T-helper 9 cell (primary cell): ENCODE results near the gene SEMA4G.

Experiments used
- DNase-seq: peaks from one replicate; pipeline ENCODE4 v3.0.0-alpha.2; 2020

The SEMA4G gene

DNA sequence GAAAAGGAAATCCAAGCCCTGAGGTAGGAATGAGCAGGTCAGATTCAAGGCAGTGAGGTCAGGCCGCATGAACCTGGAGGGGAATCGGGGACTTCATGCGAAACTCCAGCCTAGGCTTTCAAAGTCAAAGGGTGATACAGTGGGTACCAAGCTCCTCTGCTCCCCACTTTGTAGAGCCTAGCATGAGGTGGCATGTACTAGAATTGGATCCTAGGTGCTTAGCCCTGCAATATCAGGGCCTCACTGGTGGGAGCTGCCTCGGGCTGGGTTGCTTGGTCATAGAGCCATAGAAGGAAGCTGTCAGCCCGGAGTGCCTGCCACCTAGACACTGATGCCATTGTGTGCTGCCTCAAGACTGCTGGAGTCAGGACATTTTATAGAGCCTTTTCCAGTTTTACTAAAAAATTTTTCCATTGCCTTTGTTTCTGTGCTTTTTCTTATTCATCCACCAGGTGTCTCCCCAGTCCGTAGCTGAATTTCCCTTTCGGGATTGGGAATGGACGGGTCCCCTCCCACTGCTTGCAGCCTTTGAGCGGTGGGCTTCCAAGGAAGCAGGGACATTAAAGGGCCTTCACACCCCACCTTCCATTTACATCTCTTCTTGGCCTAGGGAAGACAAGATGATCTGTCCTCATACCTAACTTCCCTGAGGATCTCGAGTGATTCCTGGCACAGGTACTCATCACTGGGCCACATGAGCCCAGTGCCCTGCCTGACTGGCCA, 24.8 kb downstream of the SEMA4G start:
- DNase-seq, result no peak

DNA sequence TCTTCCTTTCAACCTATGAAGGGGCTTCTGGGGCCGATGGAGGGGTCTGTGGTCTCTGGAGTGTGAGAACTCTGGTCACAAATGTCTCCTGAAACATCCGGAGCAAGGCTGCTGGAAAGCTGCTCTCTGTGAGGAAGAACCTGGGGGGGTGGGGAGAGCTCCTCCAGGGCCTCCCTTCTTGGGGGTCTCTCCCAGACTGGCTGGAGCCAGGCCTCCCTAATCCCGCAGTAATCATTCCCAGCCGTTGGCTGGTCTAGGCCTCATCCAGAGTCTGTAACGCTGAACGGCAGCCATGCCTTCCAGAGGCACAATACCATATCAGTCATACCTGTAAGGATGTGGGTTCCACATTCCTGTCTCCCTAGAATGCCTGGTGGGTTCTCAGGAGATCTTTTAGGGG, 25.9 kb downstream of the SEMA4G start:
- DNase-seq, result no peak

DNA sequence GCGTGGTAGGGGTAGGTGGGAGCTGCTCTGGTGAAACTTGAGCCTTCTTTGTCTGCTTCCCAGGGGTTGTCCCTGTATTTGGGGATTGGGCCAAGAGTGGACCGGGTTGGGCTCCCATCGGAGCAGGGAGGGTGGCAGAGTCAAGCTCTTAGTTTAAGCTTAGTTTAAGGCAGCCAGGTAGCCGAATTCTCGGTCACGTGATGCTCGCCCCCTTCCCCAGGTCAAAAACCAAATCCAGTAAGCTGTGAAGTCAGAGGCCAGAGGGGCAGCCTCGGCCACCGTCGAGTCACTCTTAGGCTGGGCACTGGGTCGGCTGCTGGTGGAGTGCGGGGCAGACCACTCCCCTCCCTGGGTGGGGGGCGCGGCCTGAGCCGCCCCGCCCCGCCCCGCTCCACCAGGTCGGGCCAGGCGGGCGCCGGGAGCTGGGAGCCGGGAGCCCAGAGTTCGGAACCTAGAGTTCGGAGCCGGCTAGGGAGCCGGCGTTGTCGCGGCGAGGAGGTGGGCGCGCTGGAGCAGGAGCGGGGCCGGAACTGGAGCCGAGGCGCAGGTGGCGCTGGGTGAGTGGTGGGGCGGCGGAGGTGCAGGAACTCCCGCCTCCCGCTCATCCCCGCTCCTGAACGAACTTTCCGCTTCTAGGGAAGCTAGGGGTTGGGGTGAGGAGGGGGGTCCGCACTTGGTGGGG, 27.5 kb downstream of the SEMA4G start:
- DNase-seq, result peak; percentile 29

DNA sequence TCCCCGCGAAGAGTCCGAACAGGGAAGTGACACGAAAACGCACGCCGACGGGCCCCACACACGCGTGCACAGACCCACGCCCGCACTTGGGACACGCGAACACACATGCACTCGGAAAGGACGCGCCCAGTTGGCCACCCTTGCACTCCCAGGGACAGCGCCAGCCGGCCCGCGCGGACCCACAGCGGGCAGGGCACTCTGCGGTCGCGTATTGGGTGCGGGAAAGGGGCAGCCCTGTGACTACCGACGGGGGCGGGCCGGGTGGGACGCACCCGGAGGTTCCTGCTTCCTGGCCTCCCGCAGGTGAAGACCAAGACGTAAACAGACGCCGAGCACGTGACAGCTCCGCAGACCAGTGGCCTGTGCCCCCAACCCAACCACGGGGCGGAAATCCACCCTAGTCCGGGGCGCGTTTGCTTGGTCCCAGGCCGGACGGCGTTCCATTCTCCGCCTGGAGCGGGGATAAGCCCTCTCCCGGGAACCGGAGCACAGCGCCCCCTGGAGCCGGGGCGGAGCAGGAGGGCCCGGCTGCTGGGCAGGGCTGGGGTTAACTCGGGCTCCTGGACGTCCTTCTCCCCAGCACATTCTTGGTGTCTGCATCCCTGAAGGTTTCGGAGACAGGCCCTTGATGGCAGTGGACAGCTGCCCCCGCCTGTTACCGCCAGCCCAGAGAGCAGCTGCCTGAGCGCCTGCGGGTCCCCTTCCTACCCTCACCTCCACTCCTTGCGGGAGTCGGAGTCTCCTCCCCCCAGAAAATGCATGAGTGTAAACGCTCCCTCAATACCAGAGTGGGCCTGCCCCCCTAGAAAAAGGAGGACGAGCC, 28.3 kb downstream of the SEMA4G start:
- DNase-seq, result peak; percentile 79

DNA sequence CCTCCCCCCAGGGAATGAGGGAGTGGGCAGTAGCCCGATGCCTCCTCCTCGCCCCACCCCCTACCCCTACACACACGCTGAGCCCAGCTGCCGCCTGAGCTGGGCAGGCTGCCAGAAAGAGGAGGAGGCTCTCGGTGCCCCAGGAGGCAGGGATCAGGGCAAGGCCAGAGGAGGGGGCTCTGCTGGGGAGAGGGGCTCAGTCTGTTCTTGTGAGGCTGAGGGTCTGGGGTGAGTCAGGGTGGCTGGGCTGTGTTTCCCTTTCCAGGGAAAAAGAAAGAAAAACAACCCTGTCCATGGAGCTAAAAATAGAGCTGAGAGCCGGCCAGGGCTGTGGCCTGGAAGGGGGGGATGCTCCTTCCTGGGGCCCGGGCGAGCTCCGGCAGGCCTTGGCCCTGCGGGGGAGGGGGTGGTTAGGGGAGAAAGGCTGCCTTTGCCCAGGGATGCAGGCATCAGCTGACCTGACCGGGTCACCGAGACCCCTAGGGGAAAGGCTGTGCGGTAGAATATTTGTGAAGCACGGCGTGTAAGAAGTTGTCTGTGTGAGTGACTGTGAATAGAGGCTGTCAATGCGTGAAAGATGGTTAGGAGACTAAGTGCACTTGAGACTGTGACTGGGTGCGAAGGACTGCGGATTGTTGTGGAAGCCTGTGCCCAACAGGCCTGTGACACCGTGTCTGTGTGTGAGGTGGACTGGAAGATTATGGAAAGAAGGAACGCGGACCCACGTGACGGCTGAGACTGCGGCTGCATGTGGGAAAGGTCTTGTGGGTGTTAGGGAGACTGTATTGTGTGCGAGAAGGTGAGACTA, 29.1 kb downstream of the SEMA4G start:
- peak; percentile 67 for DNase-seq

DNA sequence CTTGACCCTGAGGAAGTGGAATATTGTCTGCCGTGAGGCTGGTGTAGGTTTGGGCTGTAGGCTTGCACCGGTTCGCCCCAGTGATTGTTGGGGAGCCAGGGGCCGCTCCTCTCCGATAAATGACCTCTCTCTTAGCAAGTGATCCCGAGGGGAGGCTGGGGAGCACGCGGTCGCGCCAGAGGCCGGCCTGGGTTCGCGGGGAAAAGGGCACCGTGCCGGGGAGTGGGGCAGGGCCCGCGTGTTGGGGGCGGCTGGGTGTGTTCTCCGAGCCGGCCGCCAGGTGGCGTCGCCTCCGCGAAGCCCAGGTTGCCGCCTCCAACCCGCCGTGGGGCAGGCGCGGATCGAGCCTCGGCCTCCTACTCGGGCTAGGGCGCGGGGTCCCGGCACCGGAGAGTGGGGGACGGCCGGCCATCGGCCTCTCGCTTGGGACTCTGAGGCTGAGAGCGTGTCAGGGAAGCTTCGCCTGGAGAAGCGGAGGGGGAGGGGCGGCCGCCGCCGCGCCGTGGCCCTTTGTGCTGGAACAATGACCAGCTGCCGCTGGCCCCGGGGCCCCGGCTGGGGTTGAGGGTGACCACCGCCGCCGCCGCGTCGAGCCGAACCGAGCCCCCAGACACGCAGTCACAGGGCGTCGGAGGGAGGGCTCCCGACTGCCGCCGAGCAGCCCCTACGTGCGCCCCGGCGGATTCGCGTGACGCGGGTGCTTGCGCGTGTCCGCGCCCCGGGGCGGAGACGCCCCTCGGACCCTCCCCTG, 29.9 kb downstream of the SEMA4G start:
- peak; percentile 72 for DNase-seq

DNA sequence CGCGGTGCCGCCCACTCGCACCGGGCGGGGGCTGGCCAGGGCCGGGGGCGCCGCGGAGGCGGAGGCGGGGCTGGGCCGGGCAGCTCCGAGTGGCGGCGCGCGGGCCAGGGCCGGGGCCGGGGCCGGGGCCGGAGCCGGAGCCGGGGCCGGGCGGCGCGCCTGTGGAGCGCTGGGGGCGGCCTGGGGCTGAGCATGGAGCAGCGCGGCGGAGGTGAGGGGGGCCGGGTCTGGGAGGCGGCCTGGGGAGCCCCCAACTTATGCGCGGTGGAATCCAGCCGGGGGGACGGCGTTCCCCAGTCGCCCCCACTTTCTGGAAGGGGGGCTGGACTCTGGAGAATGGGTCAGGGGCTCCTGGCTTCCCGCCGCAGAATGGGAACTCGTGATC, 30.4 kb downstream of the SEMA4G start, which contains the start of gene LZTS2:
Gene LZTS2 (plus strand): TSS at position 67 of the 385 bp plus-strand sequence. CDS start 2,731 bp downstream, outside the sequence.
- no peak for DNase-seq

DNA sequence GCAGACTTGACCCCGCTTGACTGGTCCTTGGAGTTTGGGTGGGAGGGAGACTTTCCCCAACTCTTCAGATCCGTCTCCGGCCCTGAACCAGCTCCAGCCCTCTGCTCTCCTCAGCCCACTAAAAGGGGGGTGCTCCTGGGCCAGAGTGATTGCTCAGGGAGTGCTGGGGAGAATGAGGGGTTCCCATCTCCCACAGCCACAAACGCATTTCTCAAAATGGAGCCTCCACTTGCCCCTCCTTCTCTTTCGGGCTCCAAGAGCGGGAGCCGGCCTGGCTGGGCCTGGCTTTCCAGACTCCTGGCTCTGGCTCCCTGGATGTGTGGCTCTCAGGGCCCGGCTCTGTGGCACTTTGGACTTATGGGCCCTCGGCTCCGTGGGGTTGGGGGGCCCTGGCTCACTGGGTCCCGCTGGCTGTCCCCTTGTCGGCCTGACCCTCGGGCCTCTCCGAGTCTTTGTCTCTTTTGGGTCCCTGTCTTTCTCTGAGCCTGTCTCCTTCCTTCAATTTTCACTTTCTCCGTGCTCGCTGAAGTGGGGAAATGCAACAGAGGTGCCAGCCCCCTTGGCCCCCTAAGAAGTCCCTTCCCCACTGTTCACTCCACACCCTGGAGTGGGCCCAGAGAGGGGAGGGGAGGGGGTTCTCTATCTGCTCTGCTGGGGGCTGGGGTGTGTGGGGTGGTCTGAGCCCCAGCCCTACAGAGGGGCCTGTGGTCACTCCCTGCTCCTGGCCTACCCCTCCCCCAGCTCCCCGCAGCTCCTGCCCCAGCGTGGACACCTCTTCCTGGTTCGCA, 31.0 kb downstream of the SEMA4G start:
- no peak for DNase-seq

DNA sequence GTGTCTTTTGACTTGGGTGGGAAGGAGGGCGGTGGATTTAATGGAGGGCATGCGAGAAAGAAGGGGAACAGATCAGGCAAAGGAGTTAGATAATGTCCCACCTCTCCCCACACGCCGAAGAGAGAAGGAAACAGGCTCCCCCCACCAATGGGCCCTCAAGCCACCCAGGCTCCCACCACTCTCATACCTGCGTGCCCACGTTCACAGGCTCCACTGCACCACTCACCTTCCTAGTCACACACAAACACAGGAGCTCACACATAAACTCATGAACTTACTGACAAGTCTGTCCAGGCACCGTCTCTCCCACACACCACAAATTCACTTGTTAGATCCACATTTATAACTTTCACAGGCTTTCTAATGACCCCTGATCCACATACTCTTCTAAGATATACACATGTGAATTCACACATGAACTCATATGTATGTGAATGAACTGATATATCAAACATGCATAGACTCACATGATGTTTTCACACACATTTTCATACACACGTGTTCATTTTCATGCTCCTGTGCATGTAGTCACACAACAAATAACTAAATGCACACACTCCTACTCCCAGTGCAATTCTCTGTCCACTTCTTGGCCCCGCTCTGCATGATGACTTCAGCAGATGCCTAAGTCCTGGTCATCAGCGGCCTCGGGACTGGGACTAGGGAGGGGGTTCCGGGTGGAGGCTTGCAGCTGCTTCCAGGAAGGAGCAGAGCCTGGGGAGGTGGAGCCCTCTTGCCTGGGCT, 31.8 kb downstream of the SEMA4G start:
- no peak for DNase-seq

DNA sequence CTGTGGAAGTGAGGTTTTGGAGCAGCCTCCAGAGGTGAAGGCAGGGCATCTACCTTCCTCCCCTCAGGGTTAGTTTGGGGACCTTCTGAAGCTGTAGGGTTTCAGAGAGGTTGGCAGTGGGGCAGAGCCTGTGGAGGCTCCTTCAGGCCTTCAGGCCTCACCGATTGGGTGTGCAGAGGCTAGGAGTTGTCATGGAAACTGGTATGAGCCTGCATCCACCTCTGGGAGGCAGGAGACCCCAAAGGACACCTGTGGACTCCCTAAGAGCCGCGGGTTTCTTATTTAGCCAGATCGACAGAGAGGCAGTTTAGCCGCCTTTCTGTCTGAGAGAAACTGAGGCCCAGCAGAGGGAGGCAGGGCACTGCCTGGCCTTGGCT, 32.3 kb downstream of the SEMA4G start:
- DNase-seq, result no peak

DNA sequence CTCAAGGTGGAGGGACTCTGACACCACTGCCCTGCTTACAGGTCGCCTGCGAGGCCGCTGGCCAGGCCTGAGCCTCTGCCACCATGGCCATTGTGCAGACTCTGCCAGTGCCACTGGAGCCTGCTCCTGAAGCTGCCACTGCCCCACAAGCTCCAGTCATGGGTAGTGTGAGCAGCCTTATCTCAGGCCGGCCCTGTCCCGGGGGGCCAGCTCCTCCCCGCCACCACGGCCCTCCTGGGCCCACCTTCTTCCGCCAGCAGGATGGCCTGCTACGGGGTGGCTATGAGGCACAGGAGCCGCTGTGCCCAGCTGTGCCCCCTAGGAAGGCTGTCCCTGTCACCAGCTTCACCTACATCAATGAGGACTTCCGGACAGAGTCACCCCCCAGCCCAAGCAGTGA, 33.2 kb downstream of the SEMA4G start:
- DNase-seq, result no peak

DNA sequence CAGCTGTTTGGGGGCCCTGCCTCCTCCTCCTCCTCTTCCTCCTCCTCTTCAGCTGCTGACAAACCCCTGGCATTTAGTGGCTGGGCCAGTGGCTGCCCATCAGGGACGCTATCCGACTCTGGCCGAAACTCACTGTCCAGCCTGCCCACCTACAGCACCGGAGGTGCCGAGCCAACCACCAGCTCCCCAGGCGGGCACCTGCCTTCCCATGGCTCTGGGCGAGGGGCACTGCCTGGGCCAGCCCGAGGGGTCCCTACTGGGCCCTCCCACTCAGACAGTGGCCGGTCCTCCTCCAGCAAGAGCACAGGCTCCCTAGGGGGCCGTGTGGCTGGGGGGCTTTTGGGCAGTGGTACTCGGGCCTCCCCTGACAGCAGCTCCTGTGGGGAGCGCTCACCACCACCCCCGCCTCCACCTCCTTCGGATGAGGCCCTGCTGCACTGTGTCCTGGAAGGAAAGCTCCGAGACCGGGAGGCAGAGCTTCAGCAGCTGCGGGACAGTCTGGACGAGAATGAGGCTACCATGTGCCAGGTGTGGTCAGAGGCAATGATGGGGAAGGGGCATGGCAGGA, 34.4 kb downstream of the SEMA4G start:
- no peak for DNase-seq

DNA sequence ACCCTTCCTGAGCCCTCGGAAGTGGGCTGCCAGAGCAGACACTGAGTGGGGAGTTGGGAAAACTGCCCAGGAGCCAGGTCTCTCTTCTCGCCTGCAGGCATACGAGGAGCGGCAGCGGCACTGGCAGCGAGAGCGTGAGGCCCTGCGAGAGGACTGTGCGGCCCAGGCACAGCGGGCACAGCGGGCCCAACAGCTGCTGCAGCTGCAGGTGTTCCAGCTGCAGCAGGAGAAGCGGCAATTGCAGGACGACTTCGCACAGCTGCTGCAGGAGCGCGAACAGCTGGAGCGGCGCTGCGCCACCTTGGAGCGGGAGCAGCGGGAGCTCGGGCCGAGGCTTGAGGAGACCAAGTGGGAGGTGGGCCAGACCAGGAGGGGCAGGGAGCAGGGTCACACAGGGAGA, 36.1 kb downstream of the SEMA4G start:
- no peak for DNase-seq

DNA sequence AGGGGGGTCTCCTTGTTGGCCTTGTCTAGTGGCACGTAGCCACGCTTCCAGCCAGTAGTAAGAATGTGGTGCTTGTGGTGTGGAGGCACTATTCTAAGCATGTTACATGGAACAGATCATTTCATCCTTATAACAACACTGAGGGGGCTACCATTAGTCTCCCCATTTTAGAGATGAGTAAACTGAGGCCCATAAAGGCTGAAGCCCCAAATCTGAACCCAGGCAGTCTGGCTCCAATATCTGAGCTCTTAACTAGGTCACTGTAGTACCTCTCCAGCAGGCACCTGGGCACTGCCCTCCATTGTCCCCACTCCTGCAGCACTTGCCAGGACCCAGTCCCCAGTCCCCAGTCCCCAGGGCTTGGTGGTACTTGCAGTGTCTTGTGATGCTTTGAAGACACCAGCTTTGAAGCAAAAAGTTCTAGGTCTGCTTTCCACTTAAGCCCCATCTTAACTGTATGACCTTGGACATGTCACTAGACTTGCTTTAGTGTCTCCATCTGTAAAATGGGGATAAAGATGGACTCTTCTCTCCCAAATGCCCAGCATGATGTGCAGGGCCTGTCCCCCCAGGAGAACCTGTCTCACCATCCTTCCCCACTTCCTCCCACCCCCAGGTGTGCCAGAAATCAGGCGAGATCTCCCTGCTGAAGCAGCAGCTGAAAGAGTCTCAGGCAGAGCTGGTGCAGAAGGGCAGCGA, 36.7 kb downstream of the SEMA4G start:
- no peak for DNase-seq

DNA sequence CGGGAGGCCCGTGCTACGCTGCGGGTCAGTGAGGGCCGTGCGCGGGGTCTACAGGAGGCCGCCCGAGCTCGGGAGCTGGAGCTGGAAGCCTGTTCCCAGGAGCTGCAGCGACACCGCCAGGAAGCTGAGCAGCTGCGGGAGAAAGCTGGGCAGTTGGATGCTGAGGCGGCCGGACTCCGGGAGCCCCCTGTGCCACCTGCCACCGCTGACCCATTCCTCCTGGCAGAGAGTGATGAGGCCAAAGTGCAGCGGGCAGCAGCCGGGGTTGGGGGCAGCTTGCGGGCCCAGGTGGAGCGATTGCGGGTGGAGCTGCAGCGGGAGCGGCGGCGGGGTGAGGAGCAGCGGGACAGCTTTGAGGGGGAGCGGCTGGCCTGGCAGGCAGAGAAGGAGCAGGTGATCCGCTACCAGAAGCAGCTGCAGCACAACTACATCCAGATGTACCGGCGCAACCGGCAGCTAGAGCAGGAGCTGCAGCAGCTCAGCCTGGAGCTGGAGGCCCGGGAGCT, 37.3 kb downstream of the SEMA4G start:
- no peak for DNase-seq

DNA sequence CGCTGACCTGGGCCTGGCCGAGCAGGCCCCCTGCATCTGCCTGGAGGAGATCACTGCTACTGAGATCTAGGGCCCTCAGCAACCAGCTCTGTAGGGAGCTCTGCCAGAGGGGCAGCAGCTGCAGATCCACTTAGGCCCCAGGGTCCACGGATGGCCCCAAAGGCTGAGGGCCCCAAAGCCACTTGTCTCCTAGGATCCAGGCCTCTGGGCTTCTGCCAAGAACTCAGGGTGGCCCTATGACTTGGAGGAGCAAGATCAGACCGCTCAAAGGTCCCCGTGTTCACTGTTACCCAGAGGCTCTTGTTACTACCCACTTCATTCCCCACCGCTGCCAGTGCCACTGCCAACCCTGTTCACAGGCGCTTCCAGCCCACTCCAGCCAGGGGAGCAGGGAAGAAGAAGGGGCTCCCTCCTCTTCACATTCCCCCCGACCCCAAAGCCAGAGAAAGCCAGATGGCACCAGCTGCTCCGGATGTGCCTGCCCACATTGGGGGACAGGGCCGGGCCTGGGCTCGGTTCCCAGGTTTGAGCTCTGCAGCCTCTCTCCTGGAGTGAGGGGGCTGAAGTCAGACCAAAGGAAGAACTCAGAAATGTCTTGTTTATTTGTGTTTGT, 37.9 kb downstream of the SEMA4G start:
- no peak for DNase-seq

DNA sequence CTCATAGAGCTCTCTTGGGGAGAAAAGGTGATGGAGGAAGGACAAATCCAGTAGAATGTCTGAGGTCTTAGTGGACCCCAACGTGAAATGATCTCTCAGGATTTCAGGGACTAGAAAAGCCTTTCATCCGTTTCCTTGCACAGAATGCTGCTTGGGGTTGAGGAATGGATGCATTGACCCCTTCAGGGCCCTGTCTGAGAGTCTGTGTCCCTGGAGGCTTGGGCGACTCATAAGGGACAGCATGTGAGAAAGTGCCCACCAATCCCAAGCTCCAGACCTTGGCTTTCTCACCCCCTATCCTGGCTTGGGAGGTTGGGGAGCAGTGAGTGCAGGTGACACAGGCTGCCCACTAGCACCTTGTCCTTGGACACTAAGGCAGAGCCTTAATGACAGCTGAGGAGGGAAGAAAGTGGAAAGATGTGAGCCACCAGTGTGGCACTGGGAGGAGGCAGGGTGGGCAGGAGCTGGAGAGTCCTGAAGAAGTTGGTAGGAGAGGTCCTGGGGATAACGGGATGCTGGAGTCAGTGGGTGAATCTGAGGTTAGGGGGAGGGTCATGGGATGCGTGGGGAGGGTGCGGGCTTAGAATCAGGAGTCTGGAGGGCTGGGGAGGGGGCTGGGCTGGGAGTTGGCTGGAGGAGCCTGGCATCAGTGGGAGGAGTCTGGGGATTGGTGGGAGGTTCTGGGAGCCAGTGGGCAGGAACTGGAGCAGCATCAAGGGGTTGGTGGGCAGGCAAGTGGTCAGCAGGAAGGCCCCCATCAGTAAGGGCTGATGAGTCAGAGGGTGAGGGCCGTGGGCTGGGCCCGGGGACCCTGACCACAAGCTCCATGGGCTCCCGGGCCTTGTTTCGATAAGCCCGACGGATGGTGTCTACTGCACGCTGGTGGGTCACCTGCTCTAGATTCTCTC, 38.9 kb downstream of the SEMA4G start:
- DNase-seq, result no peak
